CD1c-positive myeloid dendritic cell (primary cell): ENCODE measurements around the gene GABPA.
"Not testable (repeated sequence)": the region's sequence is repeated elsewhere in the genome, so short reads cannot be mapped to it uniquely, and the experiment has no call there.

Source experiments
- DNase-seq: peaks from one replicate; pipeline ENCODE4 v3.0.0-alpha.2; 2016; ENCODE audit errors: extremely low spot score

The GABPA gene

GRCh38 chr21:25734904-25735645 lies at the start of gene GABPA, which contains the start of gene ATP5PF:
GABPA (plus strand) TSS chr21:25734972; CDS start chr21:25741599, 6,627 bp downstream.
ATP5PF (minus strand) TSS chr21:25734904; CDS start chr21:25729794, 5,110 bp downstream.
- DNase-seq: peak; percentile 98

DNA sequence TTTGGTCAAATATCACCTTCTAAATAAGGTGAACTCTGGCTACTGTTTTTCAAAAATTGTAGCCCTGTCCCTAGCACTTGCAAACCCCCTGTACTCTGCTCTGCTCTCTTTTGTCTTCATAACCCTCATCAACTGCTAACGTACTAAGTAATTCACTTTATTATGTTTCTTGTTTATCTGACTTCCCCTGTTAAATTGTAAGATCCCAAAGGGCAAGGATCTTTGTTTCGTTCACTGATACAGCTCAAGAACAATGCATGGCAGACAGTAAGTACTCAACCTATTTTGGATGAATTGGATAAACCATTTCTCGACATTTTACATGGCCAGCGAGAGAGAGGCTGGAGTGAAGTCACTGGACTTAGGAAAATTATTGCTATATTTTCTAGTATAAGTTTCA lies 47.0 kb upstream of the GABPA start:
- DNase-seq: no peak

- DNase-seq: no peak
Observed at GRCh38 chr21:25688275-25689155, 46.3 kb upstream of the GABPA start.

GRCh38 chr21:25689226-25689625 lies 45.5 kb upstream of the GABPA start:
- DNase-seq: no peak

GRCh38 chr21:25691976-25692375 lies 42.8 kb upstream of the GABPA start:
- DNase-seq: no peak

DNA sequence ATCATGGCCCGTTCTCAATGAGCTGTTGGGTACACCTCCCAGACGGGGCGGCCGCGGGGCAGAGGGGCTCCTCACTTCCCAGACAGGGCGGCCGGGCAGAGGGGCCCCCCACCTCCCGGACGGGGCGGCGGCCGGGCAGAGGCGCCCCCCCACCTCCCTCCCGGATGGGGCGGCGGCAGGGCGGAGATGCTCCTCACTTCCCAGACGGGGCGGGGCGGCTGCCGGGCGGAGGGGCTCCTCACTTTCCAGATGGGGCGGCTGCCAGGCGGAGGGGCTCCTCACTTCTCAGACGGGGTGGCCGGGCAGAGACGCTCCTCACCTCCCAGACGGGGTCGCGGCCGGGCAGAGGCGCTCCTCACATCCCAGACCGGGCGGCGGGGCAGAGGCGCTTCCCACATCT lies 39.3 kb upstream of the GABPA start:
- not testable (repeated sequence) for DNase-seq

GRCh38 chr21:25700741-25701140 lies 34.0 kb upstream of the GABPA start:
- DNase-seq: no peak

GRCh38 chr21:25701529-25701928 lies 33.2 kb upstream of the GABPA start:
- no peak for DNase-seq

GRCh38 chr21:25708467-25709065 lies 26.2 kb upstream of the GABPA start:
- peak; percentile 66 for DNase-seq

DNA sequence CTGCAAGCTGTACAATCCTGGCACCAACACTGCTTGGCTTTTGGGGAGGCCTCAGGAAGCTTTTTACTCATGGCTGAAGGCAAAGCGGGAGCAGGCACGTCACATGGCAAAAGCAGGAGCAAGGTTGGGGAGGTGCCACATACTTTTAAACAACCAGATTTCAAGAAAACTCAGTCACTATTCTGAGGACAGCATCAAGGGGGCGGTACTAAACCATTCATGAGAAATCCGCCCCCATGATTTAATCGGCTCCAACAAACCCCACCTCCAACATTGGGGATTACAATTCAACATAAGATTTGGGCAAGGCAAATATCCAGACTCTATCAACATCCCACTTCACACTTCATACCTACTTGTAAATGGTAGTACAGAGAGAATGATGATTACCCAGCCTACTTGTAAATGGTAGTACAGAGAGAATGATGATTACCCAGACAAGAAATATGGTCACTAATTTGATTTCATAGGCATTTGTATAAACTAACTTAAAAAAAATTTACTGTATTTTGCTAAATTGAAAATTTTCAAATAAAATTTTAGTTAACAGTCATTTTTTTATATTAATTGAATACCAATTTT lies 25.0 kb upstream of the GABPA start:
- no peak for DNase-seq

- no peak for DNase-seq
Observed at GRCh38 chr21:25710550-25710949, 24.2 kb upstream of the GABPA start.

DNA sequence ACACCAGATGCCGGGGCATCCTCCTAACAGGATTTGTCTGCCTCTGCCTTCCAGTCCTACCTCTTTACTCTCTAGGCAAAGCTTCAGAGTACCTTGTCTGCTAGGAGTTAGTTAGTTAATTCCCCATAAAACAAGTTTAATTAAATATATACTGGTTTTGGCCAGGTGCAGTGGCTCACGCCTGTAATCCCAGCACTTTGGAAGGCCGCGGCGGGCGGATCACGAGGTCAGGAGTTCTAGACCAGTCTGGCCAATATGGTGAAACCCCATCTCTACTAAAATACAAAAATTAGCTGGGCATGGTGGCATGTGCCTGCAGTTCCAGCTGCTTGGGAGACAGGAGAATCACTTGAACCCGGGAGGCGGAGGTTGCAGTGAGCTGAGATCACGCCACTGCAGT lies 20.7 kb upstream of the GABPA start:
- DNase-seq: not testable (repeated sequence)

DNA sequence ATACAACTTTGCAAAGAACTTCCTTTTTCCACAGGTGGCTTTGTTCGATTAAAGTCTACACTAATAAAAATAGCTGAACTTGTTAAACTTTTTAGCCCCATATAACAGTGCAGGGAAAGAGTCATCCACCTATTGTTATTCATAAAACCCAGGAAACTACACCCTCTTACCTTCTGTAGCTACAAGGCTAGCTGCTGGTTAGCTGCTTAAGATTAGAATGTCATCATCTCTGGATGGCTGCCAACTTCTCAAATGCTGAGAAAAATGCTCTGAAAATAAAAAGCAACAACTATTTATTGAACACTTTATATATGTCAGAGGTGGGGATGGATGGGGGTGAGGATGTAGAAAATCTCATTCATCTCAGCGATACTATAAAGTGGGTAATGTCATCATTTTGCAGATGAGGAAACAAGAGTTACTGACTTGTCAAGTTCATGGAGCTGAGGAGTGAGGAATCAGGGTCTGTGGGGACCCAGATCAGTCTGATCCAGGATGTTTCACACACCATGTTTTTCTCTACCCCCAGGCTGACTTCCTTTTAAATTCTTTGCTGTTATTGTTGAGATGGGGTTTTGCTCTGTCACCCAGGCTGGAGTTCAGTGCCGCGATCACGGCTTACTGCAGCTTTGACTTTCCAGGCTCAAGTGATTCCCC lies 17.2 kb upstream of the GABPA start:
- peak; percentile 6 for DNase-seq

DNA sequence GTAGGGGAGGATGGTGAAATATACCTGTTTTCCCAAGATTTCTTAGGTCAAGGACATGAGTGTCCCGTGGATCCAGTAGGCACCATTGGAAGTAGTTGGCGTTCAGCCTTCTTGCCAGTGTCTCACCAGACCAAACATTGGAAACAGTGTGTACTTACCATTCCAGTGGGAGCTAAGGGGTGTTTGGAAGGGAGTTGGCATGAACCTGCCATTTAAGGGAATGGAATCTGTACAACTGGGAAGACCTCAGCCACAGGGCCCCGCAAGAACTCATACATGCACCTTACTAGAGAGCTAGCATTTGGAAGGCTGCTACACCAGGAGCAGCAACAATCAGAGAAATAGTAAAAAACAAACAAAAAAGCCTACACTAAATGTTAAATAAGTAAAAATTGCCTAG lies 12.8 kb upstream of the GABPA start:
- DNase-seq: no peak

GRCh38 chr21:25722631-25723030 lies 12.1 kb upstream of the GABPA start:
- peak; percentile 53 for DNase-seq

DNA sequence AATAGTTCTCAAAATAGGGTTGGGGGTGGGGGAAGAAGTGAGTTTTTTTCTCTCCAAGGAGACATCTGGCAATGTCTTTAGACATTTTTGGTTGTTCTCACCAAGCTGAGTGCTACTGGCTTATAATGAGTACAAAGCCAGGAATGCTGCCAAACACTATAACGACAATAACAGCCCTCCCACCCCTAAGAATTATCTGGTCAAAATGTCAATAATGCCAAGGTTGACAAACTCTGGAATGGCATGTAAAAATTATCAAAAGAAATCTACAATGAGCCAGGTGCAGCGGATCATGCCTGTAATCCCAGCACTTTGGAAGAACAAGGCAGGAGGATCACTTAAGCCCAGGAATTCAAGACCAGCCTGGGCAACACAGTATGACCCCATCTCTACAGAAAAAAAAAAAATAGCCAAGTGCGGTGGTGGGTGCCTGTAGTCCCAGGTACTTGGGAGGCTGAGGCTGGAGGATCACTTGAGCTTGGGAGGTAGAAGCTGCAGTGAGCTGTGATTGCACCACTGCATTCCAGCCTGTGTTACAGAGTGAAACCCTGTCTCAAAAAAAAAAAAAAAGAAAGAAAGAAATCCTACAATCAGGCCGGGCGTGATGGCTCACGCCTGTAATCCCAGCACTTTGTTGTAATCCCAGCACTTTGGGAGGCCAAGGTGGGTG lies 2.5 kb upstream of the GABPA start:
- no peak for DNase-seq

DNA sequence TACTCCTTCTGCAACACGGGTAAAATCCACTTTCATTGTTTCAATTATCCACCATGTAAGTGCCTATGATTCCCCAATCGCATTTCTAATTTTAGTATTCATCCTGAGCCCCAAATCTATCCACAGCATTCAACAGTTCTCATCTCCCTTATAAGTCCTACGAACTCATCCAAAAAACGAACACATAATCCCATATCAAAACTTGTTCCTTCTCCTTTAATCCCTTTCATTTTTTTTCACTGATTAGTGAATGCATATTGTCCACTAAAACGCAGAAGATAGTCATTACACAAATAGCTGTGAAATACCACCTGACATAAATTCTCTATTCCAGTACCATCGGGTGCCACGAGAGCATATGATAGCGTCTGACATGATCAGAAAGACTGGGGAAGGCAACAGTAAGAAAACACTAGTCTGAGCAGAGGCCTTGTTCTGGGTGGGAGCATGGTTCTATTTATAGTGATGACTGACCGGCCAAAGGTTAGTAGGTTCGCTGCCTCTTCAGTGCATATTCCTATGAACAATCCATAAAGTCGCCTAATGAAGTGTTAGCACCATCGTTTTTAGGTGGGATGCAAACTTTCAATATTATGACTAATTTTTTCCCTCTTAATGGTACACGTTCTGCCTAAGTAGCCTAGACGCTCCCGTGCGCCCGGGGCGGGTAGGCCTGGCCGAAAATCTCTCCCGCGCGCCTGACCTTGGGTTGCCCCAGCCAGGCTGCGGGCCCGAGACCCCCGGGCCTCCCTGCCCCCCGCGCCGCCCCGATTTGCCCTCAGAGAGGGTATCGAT lies 716 bp upstream of the GABPA start:
- DNase-seq: peak; percentile 30

- DNase-seq: no peak
Observed at GRCh38 chr21:25734654-25734903, 193 bp upstream of the GABPA start.

GRCh38 chr21:25735646-25736597 lies 1.1 kb downstream of the GABPA start:
- peak; percentile 73 for DNase-seq
